HG03354 (cell line): ENCODE measurements around the gene SLC41A3.
"Not testable (repeated sequence)": the region's sequence is repeated elsewhere in the genome, so short reads cannot be mapped to it uniquely, and the experiment has no call there.

ENCODE experiments used
- ATAC-seq: cut with Tn5 transposase; IDR thresholded peaks from one replicate; pipeline ENCODE4 v1.9.1; 2021; ENCODE audit warnings: mild to moderate bottlenecking; ENCODE audit not compliant: unreplicated experiment, poor library complexity, severe bottlenecking

SLC41A3 gene

DNA sequence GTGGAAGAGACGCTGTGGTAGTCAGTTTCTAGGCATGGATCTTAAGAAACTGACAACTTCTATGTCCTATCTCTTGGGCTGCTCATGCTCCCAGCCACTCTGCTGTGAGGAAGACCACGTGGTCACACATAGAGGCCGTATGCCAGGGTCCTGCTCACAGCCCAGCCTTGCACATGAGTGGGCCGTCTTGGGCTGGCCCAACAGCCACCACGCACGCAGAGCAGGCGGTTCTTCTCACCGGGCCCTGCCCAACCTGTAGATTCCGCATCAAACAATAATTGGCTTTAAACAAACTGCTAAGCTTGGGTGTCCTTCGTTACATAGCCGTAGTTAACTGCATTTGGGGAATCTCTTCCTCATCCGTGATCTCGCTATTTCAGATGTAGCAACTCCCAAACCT is 26.0 kb downstream of the SLC41A3 start:
- no peak for ATAC-seq

DNA sequence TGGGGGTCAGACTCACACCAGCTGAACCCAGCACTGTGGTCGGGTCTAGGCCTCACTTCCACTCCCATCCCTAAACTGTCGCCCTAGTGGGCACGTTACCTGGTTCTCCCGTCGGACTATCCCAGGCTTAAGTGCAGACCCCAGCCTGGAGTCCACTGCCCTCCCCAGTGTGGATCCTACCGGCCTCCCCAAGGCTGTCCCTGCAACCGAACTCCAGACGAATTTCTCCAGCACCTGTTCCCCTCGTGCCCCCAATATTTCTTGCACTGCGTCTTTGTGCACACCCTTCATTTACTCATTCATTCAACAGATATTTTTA is 26.5 kb downstream of the SLC41A3 start:
- no peak for ATAC-seq

DNA sequence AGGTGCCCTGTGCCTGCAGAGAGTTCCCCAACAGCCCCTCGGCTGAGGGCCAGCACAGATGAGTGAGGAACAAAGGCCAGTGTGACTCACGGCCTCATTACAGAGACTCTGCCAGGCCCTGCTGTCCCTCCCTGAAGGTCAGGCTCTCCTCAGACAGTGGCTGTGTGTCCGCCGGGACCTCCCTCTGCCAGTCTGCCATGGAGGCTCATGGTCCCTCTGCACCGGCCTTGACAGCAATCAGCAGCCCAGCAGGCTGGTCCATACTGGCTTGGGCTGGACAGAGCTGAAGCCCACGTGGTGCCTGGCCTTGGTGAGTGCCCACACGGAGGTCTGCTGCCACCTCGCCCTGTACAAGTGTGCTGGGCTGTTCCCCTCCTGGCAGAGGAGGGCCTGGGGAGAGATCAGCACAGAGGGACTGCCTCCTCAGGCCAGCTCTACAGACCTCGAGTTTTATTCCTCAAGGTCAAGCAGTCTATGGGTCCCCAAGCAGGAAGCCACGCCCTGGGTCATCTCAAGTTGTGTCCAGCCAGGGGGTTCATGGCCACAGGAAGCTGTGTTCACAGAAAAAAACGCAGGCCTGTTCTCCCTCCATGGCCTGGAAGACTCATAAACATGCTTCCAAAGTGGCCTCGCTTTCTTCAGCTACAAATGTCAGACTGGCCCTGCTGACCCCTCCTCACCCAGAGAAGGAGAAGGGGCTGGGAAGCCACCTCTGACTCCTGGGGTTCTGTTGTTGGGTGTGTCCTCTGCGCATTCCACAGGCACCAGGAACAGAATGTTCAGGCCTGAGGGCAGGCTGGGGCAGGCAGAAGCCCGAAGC is 27.0 kb downstream of the SLC41A3 start:
- no peak for ATAC-seq

DNA sequence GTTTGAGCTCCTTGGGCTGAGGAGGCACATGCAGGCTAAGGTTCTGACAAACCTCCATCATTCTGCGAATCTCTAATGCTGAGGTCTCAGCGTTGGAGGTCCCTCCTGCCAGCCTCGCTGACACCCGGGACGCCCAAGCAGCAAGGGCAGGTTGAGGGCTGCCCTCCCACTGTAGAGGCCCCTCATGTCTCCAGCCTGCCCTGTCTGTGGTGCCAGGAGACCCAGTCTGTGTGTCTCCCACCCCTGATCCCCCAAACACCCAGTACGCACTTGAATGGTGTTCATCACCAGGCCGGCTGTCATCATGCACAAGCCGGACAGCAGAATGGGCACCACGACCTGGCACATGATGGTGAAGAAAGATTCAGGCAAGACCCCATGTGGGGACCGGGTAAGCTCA is 27.8 kb downstream of the SLC41A3 start:
- no peak for ATAC-seq

DNA sequence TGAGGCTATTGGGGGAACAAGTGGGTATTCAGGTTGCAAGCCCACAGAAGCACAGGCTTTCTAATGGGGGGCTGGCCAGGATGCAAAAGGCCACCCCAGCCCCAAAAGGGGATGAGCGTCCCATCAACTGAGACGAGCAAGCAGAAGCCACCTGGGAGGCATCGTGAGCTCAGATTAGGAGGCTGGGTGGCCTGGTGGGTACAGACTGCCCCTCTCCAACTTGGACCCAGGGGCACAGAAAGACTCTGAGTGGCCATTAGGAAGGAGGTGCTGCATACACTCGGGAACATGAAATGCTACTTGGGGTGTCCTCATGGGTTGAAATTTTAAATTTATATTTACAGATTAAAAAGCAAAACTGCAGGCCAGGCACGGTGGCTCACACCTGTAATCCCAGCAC is 29.1 kb downstream of the SLC41A3 start:
- no peak for ATAC-seq

DNA sequence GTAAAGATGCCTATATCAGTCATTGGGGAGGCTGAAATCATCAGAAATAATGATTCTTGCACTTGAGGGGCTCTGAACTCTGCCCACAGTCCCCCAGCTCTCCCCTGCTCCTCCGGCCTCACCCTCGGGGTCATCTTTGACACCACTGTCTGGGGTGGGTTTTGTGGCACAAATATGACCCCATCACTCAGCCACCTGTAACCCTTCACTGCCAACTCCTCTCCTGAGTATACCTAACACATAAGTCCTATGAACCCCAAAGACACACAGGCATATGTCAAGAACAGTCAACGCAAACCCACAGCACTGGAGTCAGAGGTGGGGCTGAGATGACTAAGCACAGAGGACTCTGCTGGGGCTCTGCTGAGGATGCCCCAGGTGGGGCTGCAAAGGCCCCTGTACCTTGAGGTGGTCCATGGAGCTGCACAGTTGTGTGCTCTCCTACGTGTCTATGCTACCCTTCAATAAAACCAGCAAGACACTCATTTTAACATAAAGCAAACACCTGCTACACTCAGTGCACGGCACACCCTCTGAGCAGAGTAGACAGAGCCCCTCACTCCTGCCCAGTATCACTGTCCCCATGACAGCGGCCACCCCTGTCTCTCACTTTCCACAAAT is 29.9 kb downstream of the SLC41A3 start:
- ATAC-seq: no peak

DNA sequence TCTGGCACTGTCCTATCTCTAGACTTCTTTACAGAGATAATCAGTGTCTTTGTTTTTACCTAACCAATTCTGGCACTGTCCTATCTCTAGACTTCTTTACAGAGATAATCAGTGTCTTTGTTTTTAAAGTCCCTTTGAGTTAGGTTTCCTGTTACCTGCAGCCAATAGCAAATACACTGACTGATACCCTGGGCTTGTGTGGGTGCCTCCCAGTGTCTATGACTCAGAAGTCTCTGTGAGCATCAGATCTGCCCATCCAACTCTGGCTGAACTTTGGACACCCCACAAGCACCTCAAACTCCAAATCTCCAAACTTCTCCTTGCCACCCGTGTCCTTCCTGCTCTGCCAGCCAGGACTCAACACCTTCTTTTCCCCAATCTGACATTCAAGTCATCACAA is 30.4 kb downstream of the SLC41A3 start:
- ATAC-seq: no peak

DNA sequence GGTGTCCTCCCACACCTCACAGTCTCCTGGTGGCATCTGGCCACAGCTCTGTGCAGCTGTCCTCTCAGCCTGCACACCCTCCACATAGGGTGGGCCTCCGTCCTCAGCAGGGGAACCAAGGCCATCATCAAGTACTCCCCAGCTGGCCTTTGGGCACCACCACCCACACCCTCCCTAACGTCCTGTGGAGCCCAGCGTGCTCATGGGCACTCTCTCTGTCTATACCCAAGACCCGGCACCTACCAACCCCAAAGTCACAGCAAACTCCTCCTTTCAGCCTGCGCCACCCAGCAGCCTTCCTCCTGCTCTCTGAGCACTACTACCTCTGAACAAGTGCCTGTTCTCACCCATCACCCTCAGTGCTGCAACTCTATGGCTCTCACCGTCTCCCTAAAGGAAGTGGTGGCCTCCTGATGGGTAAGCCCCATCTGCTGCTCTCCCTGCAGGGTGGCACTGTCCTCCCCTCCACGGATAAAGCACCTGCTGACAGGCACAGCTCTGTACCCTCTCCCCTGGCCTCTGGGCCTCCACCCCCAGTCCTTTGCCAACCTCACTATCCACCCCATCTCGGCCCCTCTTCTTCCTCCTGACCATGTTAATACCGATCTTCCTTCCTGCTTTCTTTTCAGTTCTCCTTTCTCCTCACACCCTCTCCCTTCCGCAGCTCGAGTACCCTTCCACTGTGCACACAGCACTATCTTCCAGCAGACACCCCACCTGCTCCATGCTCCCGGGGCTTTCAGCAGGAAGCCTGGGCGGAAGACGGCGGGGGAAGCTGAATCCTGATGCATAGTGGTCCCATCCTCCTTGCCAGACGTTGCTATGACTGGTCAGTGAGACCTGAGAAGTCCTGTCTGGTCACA is 31.5 kb downstream of the SLC41A3 start:
- ATAC-seq: no peak

DNA sequence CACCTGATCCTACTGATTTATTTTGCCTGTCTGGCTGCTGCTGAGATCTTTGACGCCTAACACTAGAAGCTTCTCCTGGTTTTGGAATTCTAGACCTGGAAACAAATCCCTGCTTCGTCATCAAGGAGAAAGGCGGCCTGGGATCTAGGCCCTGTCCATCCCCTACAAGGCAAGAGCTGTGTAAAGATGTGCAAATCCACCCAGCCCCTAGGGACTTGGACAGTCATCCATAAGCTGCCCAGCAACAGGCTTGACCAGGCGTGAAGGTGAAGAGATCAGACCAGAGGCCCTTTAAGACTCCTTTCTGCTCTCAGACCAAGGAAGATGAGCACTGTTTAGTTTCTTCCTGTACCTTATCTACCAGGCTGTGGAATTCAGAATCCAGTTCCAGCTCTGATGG is 32.2 kb downstream of the SLC41A3 start:
- ATAC-seq: no peak

DNA sequence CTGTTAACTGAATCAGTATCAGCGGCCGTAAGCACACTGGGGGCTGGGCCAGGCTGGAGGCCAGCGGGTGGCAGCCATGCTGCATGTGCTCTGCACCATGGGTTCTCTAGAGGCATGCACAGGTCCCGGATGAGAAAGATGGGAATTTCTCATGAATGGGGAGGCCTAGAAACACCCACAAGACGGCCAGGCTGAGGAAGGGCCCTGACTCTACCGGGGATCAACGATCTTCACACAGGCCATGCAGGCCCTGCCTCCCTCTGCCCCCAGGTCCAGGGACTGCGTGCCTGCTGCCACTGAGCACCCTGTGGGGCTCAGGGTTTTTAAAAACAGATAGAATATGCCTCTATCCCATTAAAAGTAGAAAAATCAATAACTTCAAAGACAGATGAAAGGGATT is 32.7 kb downstream of the SLC41A3 start:
- ATAC-seq: no peak

DNA sequence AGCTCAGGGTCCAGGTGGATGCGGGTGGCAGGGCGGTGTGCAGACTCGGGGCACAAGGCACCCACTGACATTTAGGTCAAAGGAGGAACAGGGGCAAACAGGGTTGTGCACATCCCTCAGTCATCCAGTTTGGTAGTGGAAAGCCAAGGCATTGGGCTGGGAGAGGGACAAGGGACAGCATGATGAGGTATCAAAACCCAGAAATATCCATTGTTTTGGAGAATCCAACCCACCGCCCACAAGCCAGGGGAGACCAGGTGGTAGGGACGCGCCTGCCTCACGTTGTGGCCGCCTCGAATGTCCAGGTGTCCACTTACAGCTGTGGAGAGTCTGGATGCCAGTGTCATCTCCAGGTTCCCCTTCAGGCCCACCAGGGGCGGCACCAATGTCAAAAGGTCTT is 33.3 kb downstream of the SLC41A3 start:
- ATAC-seq: no peak

DNA sequence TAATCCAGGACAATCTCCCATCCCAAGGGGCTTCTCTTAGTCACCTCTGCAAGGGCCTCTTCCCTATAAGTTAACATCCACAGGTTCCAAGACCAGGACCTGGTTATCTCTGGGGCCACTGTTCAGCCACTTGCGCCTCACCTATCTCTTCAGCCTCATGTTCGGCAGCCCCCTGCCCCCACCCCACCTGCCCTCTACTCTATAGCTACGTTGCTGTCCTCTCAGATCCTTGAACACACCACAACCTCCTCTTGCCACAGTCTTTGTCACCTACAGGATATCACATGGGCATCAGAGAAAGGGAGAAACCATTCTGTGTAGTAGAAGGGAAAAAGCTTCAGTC is 33.9 kb downstream of the SLC41A3 start:
- ATAC-seq: no peak

DNA sequence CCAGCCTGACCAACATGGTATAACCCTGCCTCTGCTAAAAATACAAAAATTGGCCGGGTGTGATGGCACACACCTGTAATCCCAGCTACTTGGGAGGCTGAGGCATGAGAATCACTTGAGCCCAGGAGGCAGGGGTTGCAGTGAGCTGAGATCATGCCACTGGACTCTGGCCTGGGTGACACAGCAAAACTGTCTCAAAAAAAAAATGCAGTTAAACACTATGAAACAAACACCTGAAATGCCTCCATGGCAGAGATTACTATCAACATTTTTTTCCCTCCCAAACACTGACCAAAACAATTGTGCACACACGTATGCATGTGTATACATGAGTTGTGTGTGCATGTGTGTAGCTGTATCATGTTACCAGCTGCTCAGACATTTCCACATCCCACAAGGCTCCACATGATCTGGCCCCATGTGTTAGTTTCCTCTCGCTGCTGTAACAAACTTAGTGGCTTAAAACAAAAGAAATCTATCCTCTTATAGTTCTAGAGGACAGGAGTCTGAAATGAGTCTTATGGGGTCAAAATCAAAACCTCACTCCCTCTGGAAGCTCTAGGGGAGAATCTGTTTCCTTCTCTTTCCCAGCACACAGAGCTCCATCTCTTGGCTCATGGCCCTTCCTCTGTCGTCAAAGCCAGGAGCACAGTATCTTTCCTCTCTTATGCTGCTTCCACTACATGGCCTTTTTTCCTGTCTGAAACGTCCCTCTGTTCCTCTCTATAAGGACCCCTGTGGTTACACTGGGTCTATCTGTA is 34.5 kb downstream of the SLC41A3 start:
- ATAC-seq: no peak

DNA sequence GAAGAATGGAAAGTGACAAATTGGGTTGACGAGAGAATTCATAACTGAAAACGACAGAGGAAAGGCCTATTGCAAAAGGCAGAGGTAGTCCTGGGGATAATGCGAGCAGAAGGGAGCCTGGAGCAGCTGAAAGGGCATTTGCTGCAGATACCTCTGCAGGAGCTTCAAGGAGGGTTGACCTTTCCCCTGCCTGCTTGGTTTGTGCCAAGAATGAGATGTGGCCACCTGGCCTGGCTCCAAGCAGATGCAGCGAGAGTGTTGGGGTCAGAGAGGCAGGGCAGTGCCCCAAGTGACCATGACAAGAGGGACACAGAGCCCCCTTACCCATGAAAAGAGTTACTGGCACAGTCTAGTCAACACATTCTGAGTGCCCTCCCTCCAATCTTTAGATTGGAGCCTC is 43.5 kb downstream of the SLC41A3 start:
- no peak for ATAC-seq

DNA sequence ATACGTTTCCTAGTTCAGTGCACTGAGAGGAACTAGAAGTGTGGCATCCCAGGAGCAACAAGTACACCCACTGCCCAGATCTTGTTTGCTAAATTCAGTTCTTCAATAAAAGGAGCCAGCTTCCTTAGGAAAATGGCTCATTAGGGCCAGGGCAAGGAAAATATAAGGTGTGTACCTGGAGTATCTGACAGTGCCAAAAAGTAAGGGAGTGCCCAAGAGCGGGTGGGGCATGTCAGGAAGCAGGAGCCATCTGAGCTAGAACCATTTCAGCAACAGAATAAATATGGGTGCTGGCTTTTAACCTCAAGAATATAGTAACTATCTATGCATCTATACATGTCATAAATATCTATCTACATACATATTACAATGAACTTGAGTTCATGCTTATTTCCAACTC is 44.1 kb downstream of the SLC41A3 start:
- ATAC-seq: no peak

DNA sequence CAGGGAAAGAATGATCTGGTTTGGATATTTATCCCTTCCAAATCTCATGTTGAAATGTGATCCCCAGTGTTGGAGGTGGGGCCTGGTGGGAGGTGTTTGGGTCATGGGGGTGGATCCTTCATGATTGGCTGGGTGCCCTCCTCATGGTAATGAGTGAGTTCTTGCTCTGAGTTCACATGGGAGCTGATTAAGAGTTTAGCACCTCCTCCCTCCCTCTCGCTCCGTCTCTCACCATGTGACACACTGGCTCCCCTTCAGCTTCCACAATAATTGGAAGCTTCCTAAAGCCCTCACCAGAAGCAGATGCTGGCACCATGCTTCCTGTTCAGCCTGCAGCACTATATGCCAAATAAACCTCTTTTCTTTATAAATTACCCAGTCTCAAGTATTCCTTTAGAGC is 45.1 kb downstream of the SLC41A3 start:
- not testable (repeated sequence) for ATAC-seq

DNA sequence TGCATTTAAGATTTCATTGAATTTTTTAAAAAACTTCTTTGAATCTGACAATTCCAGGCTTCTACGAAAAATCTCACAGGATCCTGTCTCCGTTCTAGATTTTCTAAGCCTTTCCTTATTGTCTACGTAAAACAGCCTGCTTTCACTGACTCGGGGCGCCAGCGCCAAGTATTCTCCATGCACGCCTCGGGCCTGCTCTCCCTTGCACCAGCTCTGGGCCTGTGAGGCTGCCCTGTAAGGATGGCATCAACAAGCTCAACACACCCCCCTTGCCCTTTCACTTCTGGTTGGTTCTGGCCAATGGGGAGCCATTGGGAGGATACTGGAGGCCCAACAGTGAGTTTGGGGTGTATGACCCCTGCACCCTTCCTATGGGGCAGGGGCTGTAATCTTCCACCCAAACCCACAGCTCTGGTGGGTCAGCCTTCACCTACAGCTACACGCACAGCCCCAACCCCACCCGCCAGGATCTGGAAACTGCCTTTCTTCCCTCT is 47.8 kb downstream of the SLC41A3 start:
- ATAC-seq: no peak

DNA sequence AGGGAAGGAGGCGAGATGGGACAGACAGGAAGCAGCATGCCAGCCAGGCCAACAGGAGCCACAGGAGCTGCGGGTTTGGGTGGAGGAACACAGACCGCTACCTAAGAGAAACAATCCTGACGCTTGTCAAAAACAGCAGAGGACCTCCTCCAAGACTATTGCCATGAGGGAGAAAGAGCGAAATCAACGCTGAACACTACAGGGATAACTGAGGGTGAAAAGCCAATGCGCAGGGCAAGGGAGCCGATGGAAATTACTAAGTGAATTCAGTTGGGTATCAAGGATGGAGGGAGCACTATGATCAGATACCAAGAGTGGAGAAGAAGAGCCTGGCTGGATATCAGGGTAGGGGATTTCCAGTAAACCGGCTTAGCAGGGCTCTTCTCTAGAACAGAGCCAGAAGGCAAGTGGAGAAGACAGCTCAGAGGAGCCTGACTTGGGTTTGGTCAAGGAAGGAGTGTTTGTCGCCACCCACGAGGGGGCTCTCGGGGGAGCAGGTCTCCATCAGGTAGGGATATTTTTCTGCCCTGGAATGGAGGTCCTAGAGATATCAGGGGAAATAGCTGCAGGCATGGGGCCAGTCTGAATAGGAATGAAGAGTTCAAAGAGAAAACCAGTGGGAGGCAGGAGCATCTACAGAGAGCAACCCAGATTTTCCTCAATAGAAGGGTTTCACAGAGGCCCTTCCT is 48.4 kb downstream of the SLC41A3 start:
- no peak for ATAC-seq

DNA sequence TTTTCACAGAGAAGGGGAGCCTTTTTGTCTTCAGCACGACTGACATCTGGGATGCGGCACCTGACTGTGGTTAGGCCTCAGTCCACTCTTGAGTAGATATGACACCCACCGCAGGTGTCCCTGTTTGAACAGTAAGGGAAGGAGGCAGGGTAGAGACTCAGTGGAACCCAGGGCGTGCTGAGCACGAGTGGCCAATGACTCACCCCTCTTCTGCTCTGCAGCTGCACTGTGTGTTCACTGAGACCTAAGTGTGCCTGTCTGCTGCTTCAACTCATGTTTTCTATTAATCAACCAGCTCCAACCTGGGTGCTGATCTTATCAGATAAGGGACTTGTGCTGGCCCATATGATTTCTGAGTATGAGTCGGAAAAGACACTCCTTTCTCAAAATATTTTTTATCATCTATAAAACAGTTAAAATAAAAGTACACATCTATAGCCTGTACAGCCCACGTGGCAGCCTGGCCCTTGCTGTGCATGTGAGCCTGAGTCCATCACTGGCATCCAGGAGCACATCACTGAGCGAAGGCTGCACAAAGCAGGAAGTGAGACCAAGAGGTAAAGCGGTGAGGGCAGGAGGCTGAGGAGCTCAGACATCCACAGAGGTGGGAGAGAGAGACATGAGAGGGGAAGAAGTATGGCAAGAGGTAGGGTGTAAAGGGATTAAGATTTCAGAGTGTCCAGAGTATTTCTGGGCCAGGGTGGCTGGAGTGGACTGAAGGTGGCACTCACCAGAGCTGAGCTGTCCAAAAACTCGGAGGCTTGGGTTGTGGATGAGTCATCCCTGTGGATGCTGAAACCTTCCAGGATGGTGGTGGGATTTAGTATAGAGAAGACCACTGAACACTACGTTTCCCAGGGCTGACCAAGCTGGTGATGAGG is 49.2 kb downstream of the SLC41A3 start:
- no peak for ATAC-seq
